ENCODE results near the gene NAA15.
"Not testable (repeated sequence)": the region's sequence is repeated elsewhere in the genome, so short reads cannot be mapped to it uniquely, and the experiment has no call there.

Gene NAA15

GRCh38 chr4:139361301-139361700 is 60.0 kb downstream of the NAA15 start:
- no peak for DNase-seq (ENCODE audit: low read depth in 2 of 2)

GRCh38 chr4:139367421-139368090 is 66.3 kb downstream of the NAA15 start:
- no peak for DNase-seq (ENCODE audit: low read depth in 2 of 2)

GRCh38 chr4:139368998-139369397 is 67.7 kb downstream of the NAA15 start:
- DNase-seq (ENCODE audit: low read depth in 2 of 2) = no peak

GRCh38 chr4:139374251-139374650 is 72.9 kb downstream of the NAA15 start:
- no peak for DNase-seq (ENCODE audit: low read depth in 2 of 2)

GRCh38 chr4:139386421-139386820 is 85.1 kb downstream of the NAA15 start:
- no peak for DNase-seq (ENCODE audit: low read depth in 2 of 2)

- DNase-seq (ENCODE audit: low read depth in 2 of 2) = no peak
Observed at GRCh38 chr4:139389102-139389501, 87.8 kb downstream of the NAA15 start.

GRCh38 chr4:139389991-139390390 is 88.7 kb downstream of the NAA15 start:
- no peak for DNase-seq (ENCODE audit: low read depth in 2 of 2)

- DNase-seq (ENCODE audit: low read depth in 2 of 2) = no peak
Observed at GRCh38 chr4:139391731-139392130, 90.4 kb downstream of the NAA15 start.

- DNase-seq (ENCODE audit: low read depth in 2 of 2) = no peak
Observed at GRCh38 chr4:139392797-139393196, 91.5 kb downstream of the NAA15 start.

GRCh38 chr4:139401368-139401767 is 100.1 kb downstream of the NAA15 start:
- DNase-seq (ENCODE audit: low read depth in 2 of 2) = no peak

- no peak for DNase-seq (ENCODE audit: low read depth in 2 of 2)
Observed at GRCh38 chr4:139402436-139402835, 101.1 kb downstream of the NAA15 start.

- no peak for DNase-seq (ENCODE audit: low read depth in 2 of 2)
Observed at GRCh38 chr4:139403462-139403861, 102.2 kb downstream of the NAA15 start.

GRCh38 chr4:139410312-139410711 is 109.0 kb downstream of the NAA15 start:
- DNase-seq (ENCODE audit: low read depth in 2 of 2) = no peak

GRCh38 chr4:139414671-139415210 is 113.4 kb downstream of the NAA15 start:
- not testable (repeated sequence) for DNase-seq (ENCODE audit: low read depth in 2 of 2)

GRCh38 chr4:139416073-139416673 is 114.9 kb downstream of the NAA15 start:
- no peak for DNase-seq (ENCODE audit: low read depth in 2 of 2)

GRCh38 chr4:139419388-139419914 is 118.1 kb downstream of the NAA15 start:
- DNase-seq (ENCODE audit: low read depth in 2 of 2) = no peak

- DNase-seq (ENCODE audit: low read depth in 2 of 2) = no peak
Observed at GRCh38 chr4:139420652-139421051, 119.3 kb downstream of the NAA15 start.

GRCh38 chr4:139436122-139436521 is 134.8 kb downstream of the NAA15 start:
- DNase-seq (ENCODE audit: low read depth in 2 of 2) = no peak

GRCh38 chr4:139438141-139438540 is 136.8 kb downstream of the NAA15 start:
- no peak for DNase-seq (ENCODE audit: low read depth in 2 of 2)

- no peak for DNase-seq (ENCODE audit: low read depth in 2 of 2)
Observed at GRCh38 chr4:139441029-139441428, 139.7 kb downstream of the NAA15 start.

GRCh38 chr4:139443661-139444060 is 142.4 kb downstream of the NAA15 start:
- no peak for DNase-seq (ENCODE audit: low read depth in 2 of 2)

GRCh38 chr4:139444881-139445280 is 143.6 kb downstream of the NAA15 start:
- DNase-seq (ENCODE audit: low read depth in 2 of 2) = not testable (repeated sequence)

GRCh38 chr4:139447078-139447477 is 145.8 kb downstream of the NAA15 start:
- DNase-seq (ENCODE audit: low read depth in 2 of 2) = not testable (repeated sequence)

Measured in stimulated activated CD8-positive, alpha-beta memory T cell treated with anti-CD3 and anti-CD28 coated beads, Interleukin-15, amount 100 ng/mL, for 48 hours (primary cell).